K562 (cell line): ENCODE results near the gene EML3. TPM values are rescaled to one million over a fixed set of nuclear protein-coding genes. Genes with fewer than 3 reads are reported as not detected.
A peak's percentile ranks its signal among the peaks of the same experiment; 100 is the strongest.

Source experiments
- ARID2 ChIP-seq: fragments of 450-650 bp; IDR thresholded peaks from 2 replicates; pipeline ENCODE4 v1.6.1; 2017; ENCODE audit warnings: antibody characterized with exemption, mild to moderate bottlenecking
- CCNT2 ChIP-seq: IDR thresholded peaks from 2 replicates; pipeline ENCODE4 v1.6.1; 2011; ENCODE audit warnings: borderline replicate concordance, low read depth, mild to moderate bottlenecking, moderate library complexity, mixed read lengths, low read length; ENCODE audit not compliant: insufficient read length; ENCODE audit errors: extremely low read depth
- ETS2 ChIP-seq: IDR thresholded peaks from 2 replicates; pipeline ENCODE4 v1.6.1; 2016; ENCODE audit warnings: borderline replicate concordance, missing genetic modification characterization, mild to moderate bottlenecking, moderate library complexity, missing compliant biosample characterization; ENCODE audit not compliant: poor library complexity, severe bottlenecking
- FOS ChIP-seq: IDR thresholded peaks from 3 replicates; pipeline ENCODE4 v1.6.1; 2011; ENCODE audit not compliant: insufficient read length; ENCODE audit errors: extremely low read depth
- MCM2 ChIP-seq: fragments of 450-650 bp; IDR thresholded peaks from 2 replicates; pipeline ENCODE4 v1.6.1; 2017; ENCODE audit warnings: low read depth, mild to moderate bottlenecking
- PHF8 ChIP-seq: fragments of 200-600 bp; sonication (generic); IDR thresholded peaks from 2 replicates; pipeline ENCODE4 v1.6.1; 2012; ENCODE audit warnings: mixed run types, mild to moderate bottlenecking, inconsistent platforms, low read length, moderate library complexity, borderline replicate concordance
- POLR2AphosphoS5 ChIP-seq: IDR thresholded peaks from 2 replicates; pipeline ENCODE4 v1.6.1; 2011; ENCODE audit warnings: mild to moderate bottlenecking, low read depth, low read length, moderate library complexity; ENCODE audit not compliant: control insufficient read depth, insufficient read depth
- RBFOX2 ChIP-seq: fragments of 200-400 bp; formaldehyde crosslinking; IDR thresholded peaks from 2 replicates; pipeline ENCODE4 v1.6.1; 2017; ENCODE audit warnings: low read depth, mild to moderate bottlenecking, low read length, moderate library complexity
- RBM25 ChIP-seq: fragments of 200-400 bp; formaldehyde crosslinking; IDR thresholded peaks from 2 replicates; pipeline ENCODE4 v1.6.1; 2018; ENCODE audit warnings: low read length, low read depth, moderate library complexity; ENCODE audit not compliant: severe bottlenecking
- TCFL5 ChIP-seq: fragments of 250-450 bp; sonication (Bioruptor Pico); conservative IDR thresholded peaks from 2 replicates; pipeline ENCODE4 v1.6.1; 2021; ENCODE audit warnings: mild to moderate bottlenecking, moderate library complexity, matching md5 sums
- TEAD1 ChIP-seq, 2 experiments: fragments of 450-650 bp in 1 of 2; sonication (generic) in 1 of 2; formaldehyde crosslinking; IDR thresholded peaks; 2 replicates each; pipeline versions ENCODE4 v1.4.0 to v1.8.0; 2020 to 2022; ENCODE audit warnings: mild to moderate bottlenecking in 2 of 2, missing genetic modification reagents in 1 of 2
- ZC3H4 ChIP-seq: sonication (generic); formaldehyde crosslinking; IDR thresholded peaks from 2 replicates; pipeline ENCODE4 v1.9.0; 2021; ENCODE audit warnings: missing genetic modification reagents, borderline replicate concordance
- ZNF3 ChIP-seq: fragments of 250-450 bp; sonication (Bioruptor Pico); IDR thresholded peaks from 2 replicates; pipeline ENCODE4 v1.5.0; 2021; ENCODE audit warnings: mild to moderate bottlenecking, moderate library complexity
- ZNF551 ChIP-seq: fragments of 250-450 bp; sonication (Bioruptor Pico); IDR thresholded peaks from 2 replicates; pipeline ENCODE4 v1.5.0; 2021; ENCODE audit warnings: mild to moderate bottlenecking, moderate library complexity
- ZNF655 ChIP-seq: fragments of 250-450 bp; sonication (Bioruptor Pico); IDR thresholded peaks from 2 replicates; pipeline ENCODE4 v1.5.0; 2021
- polyA plus RNA-seq, 8 experiments: library from polyadenylated mRNA; depleted of rRNA in 4 of 8; stranded (reverse) in 5 of 8; unstranded in 3 of 8; fragments of >200 nt; fragmentation: Nextera tagmentation in 2 of 8; fragmentation: Illumina TruSeq in 1 of 8; extraction: Ambion mirVana in 2 of 8; extraction: Trizol in 1 of 8; gene quantifications; 2 replicates each; pipeline versions ENCODE4 v1.2.1 to v1.2.3, GENCODE V29; 2011 to 2014; ENCODE audit warnings: inconsistent platforms in 1 of 8, missing spikeins in 1 of 8
- total RNA-seq, 7 experiments: library from RNA; depleted of rRNA in 6 of 7; stranded (reverse); fragments of >200 nt in 6 of 7; fragmentation: Illumina TruSeq in 2 of 7; extraction: Trizol in 2 of 7; gene quantifications; 2 replicates each; pipeline versions ENCODE4 v1.2.1 to v1.2.3, GENCODE V29; 2011 to 2021; ENCODE audit warnings: low replicate concordance in 1 of 7
- TF ChIP-seq, protein P1 (sequence below): fragments of 200-800 bp; sonication (Bioruptor generic); IDR thresholded peaks from 2 replicates; pipeline ENCODE4 v1.6.1; 2017; ENCODE audit warnings: missing genetic modification characterization, missing compliant biosample characterization
- TF ChIP-seq, protein P2 (sequence below): IDR thresholded peaks from 2 replicates; pipeline ENCODE4 v1.6.1; 2011; ENCODE audit warnings: borderline replicate concordance, low read depth, mild to moderate bottlenecking, moderate library complexity, low read length; ENCODE audit not compliant: insufficient read depth, poor library complexity, severe bottlenecking
- TF ChIP-seq, protein P3 (sequence below), 2 experiments: IDR thresholded peaks in 1 of 2; conservative IDR thresholded peaks in 1 of 2; 2 replicates each; pipeline ENCODE4 v1.6.1; 2016; ENCODE audit warnings: low read depth in 2 of 2, mild to moderate bottlenecking in 1 of 2, missing compliant biosample characterization in 1 of 2, missing genetic modification characterization in 1 of 2, moderate library complexity in 1 of 2

Gene EML3
- total and polyA plus RNA-seq, 9 of the 15 experiments (the other 6 are each of a cell fraction or from before 2014, with no cell fraction given) = 0.32 to 90.5 (median 26.4) TPM

DNA sequence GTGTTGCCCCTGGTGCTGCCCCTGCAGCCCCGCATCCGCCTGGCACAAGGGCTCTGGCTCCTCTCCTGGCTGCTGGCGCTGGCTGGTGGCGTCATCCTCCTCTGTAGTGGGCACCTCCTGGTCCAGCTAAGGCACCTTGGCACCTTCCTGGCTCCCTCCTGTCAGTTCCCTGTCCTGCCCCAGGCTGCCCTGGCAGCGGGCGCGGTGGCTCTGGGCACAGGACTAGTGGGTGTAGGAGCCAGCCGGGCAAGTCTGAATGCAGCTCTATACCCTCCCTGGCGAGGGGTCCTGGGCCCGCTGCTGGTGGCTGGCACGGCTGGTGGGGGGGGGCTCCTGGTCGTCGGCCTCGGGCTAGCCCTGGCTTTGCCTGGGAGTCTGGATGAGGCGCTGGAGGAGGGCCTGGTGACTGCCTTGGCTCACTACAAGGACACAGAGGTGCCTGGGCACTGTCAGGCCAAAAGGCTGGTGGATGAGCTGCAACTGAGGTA, 760 bp upstream of the EML3 start (continued):
- TF ChIP-seq, protein P1, sequence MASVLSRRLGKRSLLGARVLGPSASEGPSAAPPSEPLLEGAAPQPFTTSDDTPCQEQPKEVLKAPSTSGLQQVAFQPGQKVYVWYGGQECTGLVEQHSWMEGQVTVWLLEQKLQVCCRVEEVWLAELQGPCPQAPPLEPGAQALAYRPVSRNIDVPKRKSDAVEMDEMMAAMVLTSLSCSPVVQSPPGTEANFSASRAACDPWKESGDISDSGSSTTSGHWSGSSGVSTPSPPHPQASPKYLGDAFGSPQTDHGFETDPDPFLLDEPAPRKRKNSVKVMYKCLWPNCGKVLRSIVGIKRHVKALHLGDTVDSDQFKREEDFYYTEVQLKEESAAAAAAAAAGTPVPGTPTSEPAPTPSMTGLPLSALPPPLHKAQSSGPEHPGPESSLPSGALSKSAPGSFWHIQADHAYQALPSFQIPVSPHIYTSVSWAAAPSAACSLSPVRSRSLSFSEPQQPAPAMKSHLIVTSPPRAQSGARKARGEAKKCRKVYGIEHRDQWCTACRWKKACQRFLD = no peak
- no peak for TF ChIP-seq TEAD1 (CRISPR knock-in tag; IDR thresholded peaks at IDR 0.05)
- TF ChIP-seq, protein P2, sequence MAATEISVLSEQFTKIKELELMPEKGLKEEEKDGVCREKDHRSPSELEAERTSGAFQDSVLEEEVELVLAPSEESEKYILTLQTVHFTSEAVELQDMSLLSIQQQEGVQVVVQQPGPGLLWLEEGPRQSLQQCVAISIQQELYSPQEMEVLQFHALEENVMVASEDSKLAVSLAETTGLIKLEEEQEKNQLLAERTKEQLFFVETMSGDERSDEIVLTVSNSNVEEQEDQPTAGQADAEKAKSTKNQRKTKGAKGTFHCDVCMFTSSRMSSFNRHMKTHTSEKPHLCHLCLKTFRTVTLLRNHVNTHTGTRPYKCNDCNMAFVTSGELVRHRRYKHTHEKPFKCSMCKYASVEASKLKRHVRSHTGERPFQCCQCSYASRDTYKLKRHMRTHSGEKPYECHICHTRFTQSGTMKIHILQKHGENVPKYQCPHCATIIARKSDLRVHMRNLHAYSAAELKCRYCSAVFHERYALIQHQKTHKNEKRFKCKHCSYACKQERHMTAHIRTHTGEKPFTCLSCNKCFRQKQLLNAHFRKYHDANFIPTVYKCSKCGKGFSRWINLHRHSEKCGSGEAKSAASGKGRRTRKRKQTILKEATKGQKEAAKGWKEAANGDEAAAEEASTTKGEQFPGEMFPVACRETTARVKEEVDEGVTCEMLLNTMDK = no peak
- TF ChIP-seq ZNF551 (CRISPR knock-in tag) = no peak
- no peak for TF ChIP-seq CCNT2
- TF ChIP-seq ARID2 = no peak
- no peak for TF ChIP-seq ZNF3
- TF ChIP-seq ETS2 (tag) = no peak
- TF ChIP-seq RBFOX2 = 0 out of 2 replicates have a peak, but pooled peaks have one; percentile 26
- no peak for TF ChIP-seq PHF8
- TF ChIP-seq, protein P3, sequence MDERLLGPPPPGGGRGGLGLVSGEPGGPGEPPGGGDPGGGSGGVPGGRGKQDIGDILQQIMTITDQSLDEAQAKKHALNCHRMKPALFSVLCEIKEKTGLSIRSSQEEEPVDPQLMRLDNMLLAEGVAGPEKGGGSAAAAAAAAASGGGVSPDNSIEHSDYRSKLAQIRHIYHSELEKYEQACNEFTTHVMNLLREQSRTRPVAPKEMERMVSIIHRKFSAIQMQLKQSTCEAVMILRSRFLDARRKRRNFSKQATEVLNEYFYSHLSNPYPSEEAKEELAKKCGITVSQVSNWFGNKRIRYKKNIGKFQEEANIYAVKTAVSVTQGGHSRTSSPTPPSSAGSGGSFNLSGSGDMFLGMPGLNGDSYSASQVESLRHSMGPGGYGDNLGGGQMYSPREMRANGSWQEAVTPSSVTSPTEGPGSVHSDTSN (CRISPR knock-in tag; IDR thresholded peaks at IDR 0.05; ENCODE audit: low read depth) = no peak
- TF ChIP-seq, protein P3 (tag; conservative IDR thresholded peaks at IDR 0.05; ENCODE audit: low read depth) = no peak
- 0 out of 2 replicates have a peak, but pooled peaks have one; percentile 67 for TF ChIP-seq ZC3H4 (CRISPR knock-in tag)
- TF ChIP-seq MCM2 = no peak
- no peak for TF ChIP-seq FOS
- no peak for TF ChIP-seq TCFL5 (CRISPR knock-in tag)
- no peak for TF ChIP-seq ZNF655
- TF ChIP-seq POLR2AphosphoS5 = no peak
- no peak for TF ChIP-seq RBM25
